IPS-15b (cell line): ENCODE data around the gene PYGM.

Experiments
- H3K27me3 ChIP-seq: one replicate; pipeline ENCODE4 v1.6.1; 2013; ENCODE audit warnings: low read length; ENCODE audit not compliant: control insufficient read depth, insufficient read depth
- H3K36me3 ChIP-seq: one replicate; pipeline ENCODE4 v1.6.1; 2013; ENCODE audit warnings: low read length; ENCODE audit not compliant: control insufficient read depth, insufficient read depth
- H3K4me1 ChIP-seq: one replicate; pipeline ENCODE4 v1.6.1; 2013; ENCODE audit warnings: mild to moderate bottlenecking, low read length; ENCODE audit not compliant: control insufficient read depth, insufficient read depth
- H3K4me3 ChIP-seq: one replicate; pipeline ENCODE4 v1.5.1; 2013; ENCODE audit warnings: low read depth, low read length
- H3K9ac ChIP-seq: one replicate; pipeline ENCODE4 v1.6.1; 2013; ENCODE audit warnings: low read depth, mild to moderate bottlenecking, low read length
- H3K9me3 ChIP-seq: one replicate; pipeline ENCODE4 v1.6.1; 2013; ENCODE audit warnings: mild to moderate bottlenecking, low read length; ENCODE audit not compliant: control insufficient read depth, insufficient read depth

Gene PYGM

GRCh38 chr11:64763526-64764039, 3.8 kb upstream of the PYGM start:
- Histone ChIP-seq H3K4me3 (peak overlapping the region; percentile 10), H3K9ac (peak overlapping the region; percentile 54), H3K4me1 (peaks cover 36% of the 10 kb centered on the region), H3K9me3 (no peaks in the 10 kb centered on the region), H3K27me3 (no peaks in the 10 kb centered on the region), H3K36me3 (peaks cover 40% of the 10 kb centered on the region)

DNA sequence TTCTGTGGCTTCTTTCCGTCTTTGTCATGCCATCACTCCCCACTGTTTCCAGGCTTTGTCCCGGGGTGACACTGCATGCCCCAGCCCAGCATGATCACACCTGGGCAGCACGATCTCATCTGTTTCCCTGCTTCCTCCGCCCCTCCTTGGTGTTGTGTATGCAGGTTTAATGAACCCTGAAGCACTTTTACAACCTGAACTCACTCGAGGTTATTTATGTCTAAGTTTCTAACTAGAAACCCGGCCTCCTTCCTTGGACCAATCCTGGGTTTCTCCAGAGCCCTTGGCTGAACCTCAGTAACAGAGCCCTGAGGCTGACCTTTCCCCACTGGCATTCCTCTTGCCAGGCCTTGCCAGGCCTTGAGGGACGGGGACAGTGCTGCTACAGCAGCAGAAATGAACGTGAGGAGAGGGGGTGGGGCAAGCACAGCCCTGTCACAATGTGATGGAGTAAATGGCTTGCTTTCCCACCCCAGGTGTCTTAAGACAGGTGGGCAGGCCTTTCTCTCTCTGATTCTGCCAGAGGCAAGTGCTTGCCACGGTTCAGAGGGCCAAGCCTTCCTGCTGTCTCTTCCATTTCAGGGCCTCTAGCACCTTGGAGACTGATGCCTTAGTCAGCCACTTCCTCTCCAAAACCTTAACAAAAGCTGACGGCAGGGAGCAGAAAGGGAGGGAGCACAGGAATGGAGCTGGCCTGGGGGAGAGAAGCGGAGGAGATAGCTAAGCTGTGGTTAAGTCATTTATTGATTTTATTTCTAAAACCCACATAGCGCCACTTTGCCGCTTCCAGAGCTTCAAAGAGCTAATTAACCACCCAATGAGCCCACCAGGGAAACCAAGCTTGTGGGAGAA, 3.1 kb upstream of the PYGM start:
- H3K4me1 ChIP-seq = peaks cover 36% of the 10 kb centered on the region
- H3K9me3 ChIP-seq = no peaks in the 10 kb centered on the region
- no peaks in the 10 kb centered on the region for H3K27me3 ChIP-seq
- peaks cover 33% of the 10 kb centered on the region for H3K36me3 ChIP-seq
- peak overlapping the region; percentile 10 for H3K4me3 ChIP-seq
- H3K9ac ChIP-seq = peak overlapping the region; percentile 54

DNA sequence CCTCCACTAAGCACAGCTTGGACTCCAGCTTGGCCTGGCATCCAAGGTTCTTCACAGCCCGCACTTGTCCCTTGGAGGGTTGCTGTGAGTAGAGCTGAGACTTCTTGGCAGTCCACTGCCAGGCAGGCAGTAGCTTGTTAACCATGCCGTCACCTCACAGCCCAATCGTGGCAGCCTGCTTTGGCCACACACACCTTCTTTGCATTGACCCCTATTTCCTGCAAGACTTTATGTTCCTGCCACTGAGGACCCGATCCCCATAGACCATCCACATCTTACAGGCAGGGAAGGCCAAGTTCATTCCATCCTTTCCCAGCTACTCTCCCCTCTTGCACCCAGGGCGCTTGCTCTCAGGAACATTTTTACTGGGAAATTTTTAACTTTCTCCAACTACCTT, 2.5 kb upstream of the PYGM start:
- Histone ChIP-seq H3K36me3 (peaks cover 27% of the 10 kb centered on the region), H3K4me1 (peaks cover 36% of the 10 kb centered on the region), H3K9ac (peak overlapping the region; percentile 40), H3K27me3 (no peaks in the 10 kb centered on the region), H3K4me3 (no peak overlapping the region), H3K9me3 (no peaks in the 10 kb centered on the region)

GRCh38 chr11:64760759-64761420, 1.1 kb upstream of the PYGM start:
- Histone ChIP-seq H3K4me1 (peaks cover 36% of the 10 kb centered on the region), H3K27me3 (no peaks in the 10 kb centered on the region), H3K4me3 (no peak overlapping the region), H3K9me3 (no peaks in the 10 kb centered on the region), H3K36me3 (peaks cover 16% of the 10 kb centered on the region), H3K9ac (no peak overlapping the region)

DNA sequence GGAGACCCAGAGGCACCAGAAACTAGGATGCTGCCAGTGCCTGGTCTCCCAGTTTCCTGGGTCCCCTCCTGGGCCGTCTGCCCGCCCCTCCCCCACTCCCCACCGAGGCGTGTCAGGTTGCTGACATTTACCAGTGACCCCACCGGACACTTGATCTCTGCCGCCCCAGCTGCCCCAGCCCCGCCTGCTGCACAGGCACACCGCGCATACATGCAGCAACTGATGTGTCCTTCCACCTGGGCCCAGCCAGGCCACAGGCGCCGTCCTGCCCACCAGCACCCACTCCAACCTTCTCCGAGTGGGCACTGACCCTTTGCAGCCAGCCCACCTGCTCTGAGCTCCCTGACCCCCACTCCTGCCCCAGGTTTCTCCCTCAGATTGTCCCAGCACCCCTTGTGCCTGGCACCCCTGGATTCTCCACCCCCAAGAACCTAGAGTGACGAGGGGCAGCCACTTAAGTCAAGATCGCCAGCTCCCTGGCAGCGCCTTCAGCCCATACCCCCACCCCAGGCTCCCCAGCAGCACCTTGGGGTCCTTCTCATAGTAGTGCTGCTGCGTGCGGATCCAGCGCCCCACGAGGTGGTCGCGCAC, 548 bp downstream of the PYGM start:
- H3K36me3 ChIP-seq = peaks cover 7% of the 10 kb centered on the region
- no peaks in the 10 kb centered on the region for H3K27me3 ChIP-seq
- no peak overlapping the region for H3K9ac ChIP-seq
- H3K4me1 ChIP-seq = peaks cover 28% of the 10 kb centered on the region
- H3K9me3 ChIP-seq = no peaks in the 10 kb centered on the region
- H3K4me3 ChIP-seq = peak overlapping the region; percentile 13

GRCh38 chr11:64758330-64759079, 1.3 kb downstream of the PYGM start:
- Histone ChIP-seq H3K4me3 (no peak overlapping the region), H3K36me3 (peaks cover 3% of the 10 kb centered on the region), H3K27me3 (no peaks in the 10 kb centered on the region), H3K9me3 (no peaks in the 10 kb centered on the region), H3K9ac (no peak overlapping the region), H3K4me1 (peaks cover 21% of the 10 kb centered on the region)

DNA sequence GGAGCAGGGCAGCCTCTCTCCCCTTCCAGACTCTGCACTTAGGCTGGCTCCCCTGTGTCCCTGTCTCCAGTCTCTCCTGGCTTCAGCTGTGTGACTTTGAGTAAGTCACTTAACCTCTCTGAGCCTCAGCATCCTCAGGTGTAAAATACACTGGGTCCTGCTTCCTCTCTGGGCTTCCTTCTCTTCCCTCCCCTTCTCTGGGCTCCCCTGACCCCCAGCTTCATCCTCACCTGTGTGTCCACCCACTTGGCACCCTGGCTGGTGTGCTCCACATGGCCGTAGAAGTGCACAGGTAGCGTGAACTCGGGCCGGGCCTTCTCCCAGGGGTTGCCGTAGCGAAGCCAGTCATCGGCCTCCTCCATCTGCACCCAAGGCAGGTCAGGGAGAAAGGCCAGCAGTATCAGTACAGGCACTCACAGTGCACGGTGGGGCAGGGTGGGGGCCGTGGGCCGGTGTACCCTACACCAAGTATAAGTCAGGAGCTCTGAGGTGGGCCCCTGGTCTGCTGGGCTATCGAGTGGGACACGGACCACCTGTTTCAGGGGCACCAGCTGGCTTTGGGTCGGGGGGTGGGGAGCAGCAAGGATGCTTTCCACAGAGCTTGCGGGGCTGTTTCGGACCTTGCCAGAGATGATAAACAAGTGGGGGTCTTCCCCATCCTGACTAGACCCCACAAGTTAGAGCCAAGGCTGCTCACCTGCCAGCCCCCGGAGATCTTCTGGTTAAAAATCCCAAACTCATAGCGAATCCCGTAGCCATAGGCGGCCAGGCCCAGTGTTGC, 2.0 kb downstream of the PYGM start:
- Histone ChIP-seq H3K4me3 (no peak overlapping the region), H3K4me1 (peaks cover 13% of the 10 kb centered on the region), H3K27me3 (no peaks in the 10 kb centered on the region), H3K36me3 (peaks cover 3% of the 10 kb centered on the region), H3K9me3 (no peaks in the 10 kb centered on the region), H3K9ac (no peak overlapping the region)

DNA sequence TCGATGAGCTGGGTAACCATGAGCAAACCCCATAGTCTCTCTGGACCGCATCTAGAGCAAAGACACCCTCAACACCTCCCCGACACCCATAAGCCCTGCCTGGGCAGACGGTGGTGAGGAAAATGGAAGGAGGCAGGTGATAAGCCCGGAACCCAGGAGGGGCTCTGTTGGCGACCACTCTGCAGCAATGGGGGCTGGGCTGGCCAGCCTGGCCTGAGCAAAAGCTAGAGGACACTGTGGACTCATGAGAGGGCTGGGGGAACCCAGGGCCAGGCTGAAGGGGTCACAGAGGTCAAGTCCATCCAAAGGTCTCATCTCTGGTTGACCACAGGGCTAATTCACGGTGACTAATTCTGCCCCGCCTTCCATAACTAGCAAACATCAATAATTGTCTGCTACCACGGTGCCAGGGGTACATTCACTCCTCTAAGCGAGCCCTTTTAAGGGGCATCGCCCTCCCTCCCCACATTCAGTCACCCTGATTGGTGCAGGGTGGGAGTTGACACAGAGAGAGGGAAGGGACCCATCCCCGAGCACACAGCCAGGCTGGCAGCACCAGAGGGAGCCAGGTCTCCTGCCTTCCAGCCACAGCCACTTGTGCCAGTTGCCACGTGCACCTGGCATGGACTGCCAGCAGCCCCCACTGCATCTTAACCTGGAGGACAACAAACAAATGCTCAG, 4.0 kb downstream of the PYGM start:
- Histone ChIP-seq H3K4me3 (no peak overlapping the region), H3K4me1 (peaks cover 8% of the 10 kb centered on the region), H3K9ac (no peak overlapping the region), H3K36me3 (no peaks in the 10 kb centered on the region), H3K9me3 (no peaks in the 10 kb centered on the region), H3K27me3 (no peaks in the 10 kb centered on the region)

GRCh38 chr11:64754919-64755662, 4.7 kb downstream of the PYGM start:
- no peaks in the 10 kb centered on the region for H3K9me3 ChIP-seq
- no peaks in the 10 kb centered on the region for H3K27me3 ChIP-seq
- no peak overlapping the region for H3K4me3 ChIP-seq
- H3K4me1 ChIP-seq = peaks cover 3% of the 10 kb centered on the region
- H3K36me3 ChIP-seq = no peaks in the 10 kb centered on the region
- no peak overlapping the region for H3K9ac ChIP-seq
